ENCODE measurements around the gene PRELID3B. TPM values are rescaled to one million over a fixed set of nuclear protein-coding genes. Genes with fewer than 3 reads are reported as not detected.

The PRELID3B gene
- total RNA-seq, 2 experiments from 2014 or later = 55.8 to 59.1 TPM

GRCh38 chr20:59084041-59084850 lies 41.7 kb upstream of the PRELID3B start:
- Histone ChIP-seq H3K36me3 (ENCODE audit: insufficient read depth, low read length) (no peaks in the 10 kb centered on the region), H3K9me3 (ENCODE audit: control insufficient read depth in 1 of 2, insufficient read depth in 1 of 2, low read length in 2 of 2) (no peaks in the 10 kb centered on the region), H3K27ac (ENCODE audit: low read depth in 1 of 2, low read length in 2 of 2) (no peak overlapping the region), H3K4me3 (ENCODE audit: low read length) (no peak overlapping the region), H3K4me1 (ENCODE audit: insufficient read depth, low read length) (peaks cover 3% of the 10 kb centered on the region), H3K27me3 (ENCODE audit: control insufficient read depth in 1 of 2, insufficient read depth in 2 of 2, low read length in 2 of 2) (no peaks in the 10 kb centered on the region)
- TF ChIP-seq, protein P1, sequence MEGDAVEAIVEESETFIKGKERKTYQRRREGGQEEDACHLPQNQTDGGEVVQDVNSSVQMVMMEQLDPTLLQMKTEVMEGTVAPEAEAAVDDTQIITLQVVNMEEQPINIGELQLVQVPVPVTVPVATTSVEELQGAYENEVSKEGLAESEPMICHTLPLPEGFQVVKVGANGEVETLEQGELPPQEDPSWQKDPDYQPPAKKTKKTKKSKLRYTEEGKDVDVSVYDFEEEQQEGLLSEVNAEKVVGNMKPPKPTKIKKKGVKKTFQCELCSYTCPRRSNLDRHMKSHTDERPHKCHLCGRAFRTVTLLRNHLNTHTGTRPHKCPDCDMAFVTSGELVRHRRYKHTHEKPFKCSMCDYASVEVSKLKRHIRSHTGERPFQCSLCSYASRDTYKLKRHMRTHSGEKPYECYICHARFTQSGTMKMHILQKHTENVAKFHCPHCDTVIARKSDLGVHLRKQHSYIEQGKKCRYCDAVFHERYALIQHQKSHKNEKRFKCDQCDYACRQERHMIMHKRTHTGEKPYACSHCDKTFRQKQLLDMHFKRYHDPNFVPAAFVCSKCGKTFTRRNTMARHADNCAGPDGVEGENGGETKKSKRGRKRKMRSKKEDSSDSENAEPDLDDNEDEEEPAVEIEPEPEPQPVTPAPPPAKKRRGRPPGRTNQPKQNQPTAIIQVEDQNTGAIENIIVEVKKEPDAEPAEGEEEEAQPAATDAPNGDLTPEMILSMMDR (IDR thresholded peaks at IDR 0.05) = no peak
- no peak for ATAC-seq (ENCODE audit: poor library complexity)
- intact Hi-C loops (cut with DNase I, micrococcal nuclease) = loop anchor here (5.0 to 10.0 kb wide), 2 partner anchors 42 to 411 kb away; partner anchors contain the start of gene PRELID3B (in 1 of the 2)
- Mint-ChIP-seq H3K4me1 (ENCODE audit: low read depth) (peaks cover 7% of the 10 kb centered on the region), H3K9me3 (no peaks in the 10 kb centered on the region), H3K27ac (no peak overlapping the region), H3K27me3 (peaks cover 5% of the 10 kb centered on the region), H3K4me3 (no peak overlapping the region), H3K36me3 (ENCODE audit: low read depth) (no peaks in the 10 kb centered on the region)
- POLR2A ChIA-PET = no interaction called here
- no peak for DNase-seq
- CTCF ChIA-PET = interaction anchor here (1.0 to 2.0 kb wide), 3 partner anchors 123 to 138 kb away, joined by 3 to 6 read pairs (median 6); no protein-coding TSS in a partner anchor

DNA sequence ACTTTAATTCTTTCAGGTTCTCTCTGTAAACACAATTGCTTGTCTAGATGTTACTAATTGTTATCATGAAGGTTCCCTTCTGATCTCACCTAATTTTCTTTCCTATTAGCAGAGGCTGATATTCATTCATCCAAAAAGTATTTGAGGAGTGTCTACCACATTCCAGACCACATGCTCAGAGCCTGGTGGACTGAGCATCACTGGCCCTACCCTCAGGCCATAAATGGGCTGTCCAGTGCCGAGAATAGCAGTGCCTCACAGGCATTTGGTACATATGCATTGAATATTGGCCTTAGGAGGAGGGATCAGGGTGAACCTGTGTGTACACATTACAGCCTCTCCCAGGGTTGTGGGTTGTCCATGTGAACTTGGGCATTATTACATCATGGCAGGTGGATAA lies 40.4 kb upstream of the PRELID3B start:
- DNase-seq (no peak), ATAC-seq (ENCODE audit: poor library complexity) (no peak)
- Histone ChIP-seq H3K4me3 (ENCODE audit: low read length) (no peak overlapping the region), H3K27ac (ENCODE audit: low read depth in 1 of 2, low read length in 2 of 2) (no peak overlapping the region), H3K27me3 (ENCODE audit: control insufficient read depth in 1 of 2, insufficient read depth in 2 of 2, low read length in 2 of 2) (no peaks in the 10 kb centered on the region), H3K4me1 (ENCODE audit: insufficient read depth, low read length) (no peaks in the 10 kb centered on the region), H3K9me3 (ENCODE audit: control insufficient read depth in 1 of 2, insufficient read depth in 1 of 2, low read length in 2 of 2) (no peaks in the 10 kb centered on the region), H3K36me3 (ENCODE audit: insufficient read depth, low read length) (no peaks in the 10 kb centered on the region)
- Mint-ChIP-seq H3K27ac (no peak overlapping the region), H3K27me3 (peaks cover 12% of the 10 kb centered on the region), H3K4me3 (no peak overlapping the region), H3K4me1 (ENCODE audit: low read depth) (peaks cover 4% of the 10 kb centered on the region), H3K9me3 (no peaks in the 10 kb centered on the region), H3K36me3 (ENCODE audit: low read depth) (no peaks in the 10 kb centered on the region)
- ChIA-PET CTCF (interaction anchor here (0.6 to 1.4 kb wide), 8 partner anchors 10 to 140 kb away, joined by 3 to 6 read pairs (median 3); no protein-coding TSS in a partner anchor), POLR2A (interaction anchor here (0.7 to 1.2 kb wide), 2 partner anchors 77 to 125 kb away, joined by 4 read pairs; no protein-coding TSS in a partner anchor)
- intact Hi-C loops (cut with DNase I, micrococcal nuclease) = loop anchor here (5.0 to 10.0 kb wide), 2 partner anchors 41 to 412 kb away; partner anchors contain the start of gene PRELID3B (in 1 of the 2)
- TF ChIP-seq, protein P1 (IDR thresholded peaks at IDR 0.05) = no peak

DNA sequence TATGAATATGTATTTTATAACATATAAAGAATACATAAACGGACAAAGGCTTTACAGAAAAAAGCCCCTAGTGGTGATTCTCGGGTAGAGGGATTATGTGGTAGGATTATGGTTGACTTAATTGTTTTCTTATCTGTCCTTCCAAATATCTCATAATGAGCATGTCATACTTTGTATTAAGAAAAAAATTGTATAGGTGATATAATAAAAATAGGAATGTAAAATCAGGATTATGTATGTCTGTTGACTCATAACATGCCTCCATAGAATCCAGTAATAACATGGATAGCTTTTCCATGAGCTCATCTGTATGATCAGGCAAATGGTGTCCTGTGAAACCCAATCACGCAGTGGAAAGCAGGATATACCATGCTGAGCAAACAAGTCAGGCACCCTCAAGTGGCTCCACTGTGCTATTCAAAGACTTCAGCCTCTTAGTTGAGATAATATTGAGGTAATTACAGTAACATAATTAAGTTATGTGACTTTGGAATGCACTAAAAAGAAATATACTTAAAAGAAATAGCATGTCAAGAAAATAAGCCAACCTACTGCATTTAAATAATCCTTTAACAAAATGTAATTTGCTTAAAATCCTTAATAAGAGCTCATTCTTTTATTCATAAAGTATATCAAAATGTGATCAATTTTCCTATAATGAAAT lies 39.6 kb upstream of the PRELID3B start:
- DNase-seq (peak in 2 of 14 experiments; percentile 30 to 31), ATAC-seq (ENCODE audit: poor library complexity) (no peak)
- H3K27me3 Mint-ChIP-seq = peaks cover 18% of the 10 kb centered on the region
- ChIA-PET CTCF (interaction anchor here (0.6 to 1.4 kb wide), 7 partner anchors 10 to 140 kb away, joined by 3 to 5 read pairs (median 3); no protein-coding TSS in a partner anchor), POLR2A (interaction anchor here (1.2 kb wide), 1 partner anchor 126 kb away, joined by 4 read pairs; no protein-coding TSS in a partner anchor)
- H3K9me3 Mint-ChIP-seq = no peaks in the 10 kb centered on the region
- H3K27me3 ChIP-seq (ENCODE audit: control insufficient read depth in 1 of 2, insufficient read depth in 2 of 2, low read length in 2 of 2) = peaks cover 0 to 7% of the 10 kb centered on the region in 2 experiments
- no peak overlapping the region for H3K4me3 Mint-ChIP-seq
- H3K27ac Mint-ChIP-seq = no peak overlapping the region
- no peaks in the 10 kb centered on the region for H3K9me3 ChIP-seq (ENCODE audit: control insufficient read depth in 1 of 2, insufficient read depth in 1 of 2, low read length in 2 of 2)
- H3K4me1 Mint-ChIP-seq (ENCODE audit: low read depth) = no peaks in the 10 kb centered on the region
- intact Hi-C loops (cut with DNase I, micrococcal nuclease) = loop anchor here (5.0 to 10.0 kb wide), 2 partner anchors 40 to 413 kb away; partner anchors contain the start of gene PRELID3B (in 1 of the 2)
- H3K36me3 ChIP-seq (ENCODE audit: insufficient read depth, low read length) = no peaks in the 10 kb centered on the region
- TF ChIP-seq, protein P1 (IDR thresholded peaks at IDR 0.05) = peak; percentile 60
- H3K4me3 ChIP-seq (ENCODE audit: low read length) = no peak overlapping the region
- H3K4me1 ChIP-seq (ENCODE audit: insufficient read depth, low read length) = no peaks in the 10 kb centered on the region
- H3K36me3 Mint-ChIP-seq (ENCODE audit: low read depth) = no peaks in the 10 kb centered on the region
- H3K27ac ChIP-seq (ENCODE audit: low read depth in 1 of 2, low read length in 2 of 2) = no peak overlapping the region

Measured in CD4-positive, alpha-beta T cell (primary cell).